ENCODE results near the gene CYP19A1. TPM values are rescaled to one million over a fixed set of nuclear protein-coding genes. Genes with fewer than 3 reads are reported as not detected.
A peak's percentile ranks its signal among the peaks of the same experiment; 100 is the strongest.

CYP19A1 gene
- total RNA-seq, 2 experiments from 2014 or later = not detected

DNA sequence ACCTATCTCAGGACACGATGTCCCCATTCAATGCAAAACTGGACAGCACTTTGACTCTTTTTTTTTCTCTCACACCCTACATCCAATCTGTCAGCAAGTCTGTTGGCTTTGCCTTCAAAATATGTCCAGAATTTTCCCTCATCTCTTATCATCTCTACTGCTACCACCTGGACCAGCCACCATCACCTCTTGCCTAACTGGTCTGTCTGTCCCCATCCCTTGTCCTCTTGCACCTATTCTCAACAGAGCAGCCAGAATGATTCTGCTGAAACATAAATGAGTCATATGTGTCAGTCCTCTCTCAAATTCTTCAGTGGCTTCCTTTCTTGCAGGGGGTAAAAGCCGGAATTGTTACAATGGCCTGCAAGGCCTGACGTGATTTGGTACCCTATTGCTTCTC, 105.8 kb downstream of the CYP19A1 start:
- POLR2A ChIA-PET = no interaction called here
- peaks cover 5% of the 10 kb centered on the region for H3K4me1 Mint-ChIP-seq (ENCODE audit: low read depth)
- no peak overlapping the region for H3K27ac Mint-ChIP-seq
- H3K9me3 Mint-ChIP-seq = no peaks in the 10 kb centered on the region
- peaks cover 5% of the 10 kb centered on the region for H3K27me3 Mint-ChIP-seq
- no peak overlapping the region for H3K4me3 Mint-ChIP-seq
- CTCF ChIA-PET = no interaction called here
- no peaks in the 10 kb centered on the region for H3K36me3 Mint-ChIP-seq
- intact Hi-C loops (cut with micrococcal nuclease) = no loop called here
- no peak for DNase-seq

DNA sequence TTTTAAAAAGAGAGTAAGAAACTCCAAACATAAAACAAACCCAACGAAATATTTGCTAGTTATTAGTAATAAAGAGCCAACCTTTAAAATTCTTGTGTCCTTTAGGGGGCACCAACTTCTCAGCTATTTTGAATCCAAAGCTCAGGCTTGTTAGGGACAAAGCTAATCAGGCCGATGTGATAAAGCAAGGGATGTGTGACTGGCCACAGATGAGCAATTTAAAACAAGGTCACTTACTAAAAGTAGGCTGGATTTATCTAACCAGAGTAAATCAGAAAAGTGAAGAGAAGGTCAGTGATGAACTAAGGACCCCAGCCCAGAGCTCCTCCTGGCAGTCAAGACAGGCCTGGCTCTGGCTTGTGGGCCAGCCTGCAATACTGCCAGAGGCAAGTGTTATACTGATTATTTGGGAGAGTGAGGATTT, 108.5 kb downstream of the CYP19A1 start:
- intact Hi-C loops (cut with micrococcal nuclease) = no loop called here
- ChIA-PET CTCF (interaction anchor here (0.6 to 2.0 kb wide), 2 partner anchors 104 to 172 kb away, joined by 4 to 6 read pairs; no protein-coding TSS in a partner anchor), POLR2A (no interaction called here)
- H3K27ac Mint-ChIP-seq = no peak overlapping the region
- no peaks in the 10 kb centered on the region for H3K36me3 Mint-ChIP-seq
- H3K27me3 Mint-ChIP-seq = peaks cover 2% of the 10 kb centered on the region
- no peaks in the 10 kb centered on the region for H3K9me3 Mint-ChIP-seq
- no peak overlapping the region for H3K4me3 Mint-ChIP-seq
- H3K4me1 Mint-ChIP-seq (ENCODE audit: low read depth) = peaks cover 5% of the 10 kb centered on the region
- no peak for DNase-seq

DNA sequence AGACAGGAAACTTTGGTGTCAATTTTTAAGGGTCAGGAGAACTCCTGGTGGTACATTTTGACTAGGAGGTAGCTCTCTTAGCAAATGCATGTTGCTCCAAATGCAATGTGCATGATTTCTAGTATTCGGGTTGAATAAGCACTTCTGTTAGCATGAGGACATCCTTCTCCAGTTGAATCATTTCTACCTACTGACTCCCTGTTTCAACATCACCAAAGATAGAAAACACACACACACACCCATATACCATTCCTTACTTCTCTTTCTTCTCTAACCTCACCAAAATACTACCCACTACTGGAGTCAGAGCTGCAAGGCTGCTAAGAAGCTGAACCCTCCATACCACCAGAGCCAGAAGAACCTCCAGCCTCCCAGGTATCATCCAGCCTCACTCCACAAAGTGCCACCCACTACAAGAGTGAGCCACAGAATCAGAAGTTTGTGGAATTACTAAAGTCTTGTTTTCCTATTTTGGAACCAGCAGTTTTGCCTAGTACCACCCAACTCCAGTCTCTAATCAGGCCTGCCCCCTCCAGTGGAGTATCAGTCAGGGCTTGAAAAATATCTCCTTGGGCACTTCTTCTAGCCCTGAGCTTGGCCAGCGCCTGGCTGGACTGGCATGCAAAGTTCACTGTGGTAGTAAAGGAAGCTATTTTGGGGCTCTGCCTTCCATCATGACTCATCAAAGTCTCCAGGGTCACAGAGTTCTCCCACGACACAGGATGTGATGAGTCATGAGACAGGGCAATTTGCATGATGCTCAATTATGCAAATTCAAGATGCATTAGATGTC, 110.3 kb downstream of the CYP19A1 start:
- H3K4me3 Mint-ChIP-seq = no peak overlapping the region
- peaks cover 5% of the 10 kb centered on the region for H3K4me1 Mint-ChIP-seq (ENCODE audit: low read depth)
- intact Hi-C loops (cut with micrococcal nuclease) = no loop called here
- H3K36me3 Mint-ChIP-seq = no peaks in the 10 kb centered on the region
- no peak overlapping the region for H3K27ac Mint-ChIP-seq
- H3K27me3 Mint-ChIP-seq = no peaks in the 10 kb centered on the region
- CTCF ChIA-PET = interaction anchor here (0.9 to 3.1 kb wide), 4 partner anchors 35 to 174 kb away, joined by 3 to 9 read pairs (median 4); no protein-coding TSS in a partner anchor
- no peaks in the 10 kb centered on the region for H3K9me3 Mint-ChIP-seq
- POLR2A ChIA-PET = no interaction called here
- peak; percentile 44 for DNase-seq

DNA sequence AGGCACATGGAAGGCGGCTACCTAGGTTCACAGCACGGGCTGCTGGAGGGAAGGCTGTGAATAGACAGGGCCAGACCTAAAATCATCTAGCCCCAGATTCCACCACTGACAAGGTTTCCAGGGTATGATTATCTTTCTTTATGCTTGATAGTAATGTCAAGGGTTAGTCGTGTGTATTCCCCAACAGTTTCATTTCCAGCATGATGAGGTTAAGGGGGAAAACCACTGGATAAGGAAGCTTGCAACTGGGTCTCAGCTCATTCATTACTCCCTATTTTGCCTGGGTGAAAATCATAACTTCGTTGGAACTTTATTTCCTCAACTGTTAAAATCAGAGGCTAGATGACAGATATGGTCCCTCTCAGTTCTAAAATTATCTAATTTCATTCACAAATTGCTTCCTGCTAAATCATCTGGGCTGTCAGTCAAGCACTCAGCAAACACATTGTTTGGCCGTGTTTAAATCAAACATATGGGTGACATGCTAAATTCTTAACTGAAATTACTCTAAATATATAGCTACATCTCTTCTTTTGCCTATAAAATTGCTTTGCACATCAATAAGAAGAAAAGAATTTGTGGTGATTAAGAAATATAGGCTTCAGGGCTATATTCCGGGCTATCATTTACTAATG, 111.7 kb downstream of the CYP19A1 start:
- no peak overlapping the region for H3K27ac Mint-ChIP-seq
- no peak for DNase-seq
- intact Hi-C loops (cut with micrococcal nuclease) = no loop called here
- no peaks in the 10 kb centered on the region for H3K27me3 Mint-ChIP-seq
- POLR2A ChIA-PET = no interaction called here
- no peak overlapping the region for H3K4me3 Mint-ChIP-seq
- peaks cover 5% of the 10 kb centered on the region for H3K4me1 Mint-ChIP-seq (ENCODE audit: low read depth)
- H3K36me3 Mint-ChIP-seq = no peaks in the 10 kb centered on the region
- CTCF ChIA-PET = interaction anchor here (1.3 to 3.1 kb wide), 3 partner anchors 34 to 65 kb away, joined by 3 to 9 read pairs (median 6); no protein-coding TSS in a partner anchor
- H3K9me3 Mint-ChIP-seq = no peaks in the 10 kb centered on the region

DNA sequence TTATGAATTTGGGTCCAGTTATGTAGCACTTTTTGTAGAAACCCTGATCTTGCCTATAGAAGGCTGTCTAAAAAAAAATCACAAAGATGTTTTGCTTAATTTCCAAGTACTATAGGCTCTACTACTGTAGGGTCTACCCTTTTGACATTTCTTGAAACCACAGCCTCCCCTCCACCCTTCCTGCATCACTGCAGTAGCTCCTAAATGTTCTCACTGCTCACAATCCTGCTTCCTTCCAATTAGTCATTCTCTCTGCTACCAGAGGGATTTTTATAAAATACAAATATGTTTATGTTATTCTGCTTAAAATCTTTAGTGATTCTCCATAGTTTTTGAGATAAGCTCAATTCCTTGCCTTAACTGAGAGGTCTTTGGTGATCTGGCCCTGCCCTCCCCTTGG, 114.0 kb downstream of the CYP19A1 start:
- intact Hi-C loops (cut with micrococcal nuclease) = no loop called here
- H3K4me3 Mint-ChIP-seq = no peak overlapping the region
- no peaks in the 10 kb centered on the region for H3K36me3 Mint-ChIP-seq
- peaks cover 5% of the 10 kb centered on the region for H3K4me1 Mint-ChIP-seq (ENCODE audit: low read depth)
- ChIA-PET POLR2A (no interaction called here), CTCF (interaction anchor here (0.7 to 1.3 kb wide), 2 partner anchors 31 to 58 kb away, joined by 3 read pairs; no protein-coding TSS in a partner anchor)
- H3K9me3 Mint-ChIP-seq = no peaks in the 10 kb centered on the region
- H3K27me3 Mint-ChIP-seq = peaks cover 2% of the 10 kb centered on the region
- DNase-seq = no peak
- no peak overlapping the region for H3K27ac Mint-ChIP-seq

DNA sequence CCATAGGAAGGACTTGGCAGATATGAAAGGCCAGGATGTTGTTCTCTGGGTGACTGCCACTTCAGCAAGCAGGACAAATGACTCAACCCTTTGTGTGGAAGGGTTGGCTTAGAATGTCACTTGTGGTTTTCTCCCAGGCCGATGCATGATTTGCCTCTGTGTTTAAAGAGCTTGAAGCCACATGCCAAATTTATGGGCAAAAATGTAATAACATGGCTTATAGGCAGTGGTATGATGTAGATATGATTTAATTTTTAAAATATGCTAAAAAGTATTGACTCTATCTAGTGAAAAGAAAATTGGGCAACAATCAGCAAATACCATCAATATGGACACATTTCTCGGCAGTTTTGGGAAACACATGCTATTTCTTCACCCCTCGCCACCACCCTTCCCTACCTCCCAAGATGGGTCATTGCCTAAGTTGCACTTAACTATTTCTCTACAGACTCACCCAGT, 114.6 kb downstream of the CYP19A1 start:
- H3K9me3 Mint-ChIP-seq = no peaks in the 10 kb centered on the region
- no peak for DNase-seq
- no peak overlapping the region for H3K27ac Mint-ChIP-seq
- no peak overlapping the region for H3K4me3 Mint-ChIP-seq
- ChIA-PET POLR2A (no interaction called here), CTCF (no interaction called here)
- intact Hi-C loops (cut with micrococcal nuclease) = no loop called here
- peaks cover 2% of the 10 kb centered on the region for H3K27me3 Mint-ChIP-seq
- H3K36me3 Mint-ChIP-seq = no peaks in the 10 kb centered on the region
- H3K4me1 Mint-ChIP-seq (ENCODE audit: low read depth) = peaks cover 5% of the 10 kb centered on the region

DNA sequence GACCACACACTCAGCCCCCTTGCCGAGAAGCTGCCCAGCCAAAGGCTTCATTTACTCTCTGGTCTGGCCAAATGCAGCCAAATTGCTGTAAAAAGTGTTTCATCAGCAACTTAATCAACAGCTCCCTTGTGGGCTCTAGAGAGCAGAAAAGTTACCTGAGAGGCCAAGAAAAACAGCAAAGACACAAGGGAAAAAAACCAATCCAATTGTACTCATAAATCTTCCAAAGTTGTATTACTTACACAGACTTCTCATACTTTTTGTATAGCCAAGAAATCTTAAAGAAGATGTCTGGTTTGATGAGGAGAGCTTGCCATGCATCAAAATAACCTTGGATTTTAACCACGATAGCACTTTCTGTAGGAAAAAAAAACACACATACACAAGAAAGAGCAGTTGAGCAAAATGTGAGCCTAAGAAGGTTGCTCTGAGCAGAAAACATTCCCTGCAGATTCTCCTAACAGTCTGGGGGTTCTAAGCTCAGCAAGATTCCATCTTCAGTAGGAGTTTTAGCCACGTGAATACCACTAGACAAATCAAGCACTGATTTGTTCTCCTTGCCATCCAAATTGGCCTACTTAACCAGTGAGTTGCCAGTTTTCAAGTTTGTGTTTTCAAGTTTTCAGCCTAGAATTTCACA, 120.0 kb downstream of the CYP19A1 start:
- POLR2A ChIA-PET = no interaction called here
- H3K27me3 Mint-ChIP-seq = peaks cover 10% of the 10 kb centered on the region
- intact Hi-C loops (cut with micrococcal nuclease) = no loop called here

DNA sequence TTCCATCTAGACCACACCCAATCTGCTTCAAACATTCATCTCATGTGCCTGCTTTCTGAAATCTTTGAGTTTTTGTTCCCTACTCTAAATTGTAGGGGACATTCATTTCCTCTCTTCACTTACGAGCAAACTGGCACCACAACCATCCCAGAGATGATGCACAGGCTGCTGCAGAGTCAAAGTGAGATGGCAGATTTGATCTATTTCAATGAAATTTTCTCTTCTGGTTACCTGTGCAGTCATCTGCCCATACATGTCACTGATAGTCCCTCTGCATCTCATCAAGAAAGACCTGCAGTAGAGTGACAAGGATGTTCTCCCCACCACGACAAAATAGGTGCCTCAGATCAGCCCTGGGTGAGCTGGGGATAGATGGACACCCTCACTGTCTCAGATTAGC, 125.5 kb downstream of the CYP19A1 start:
- ChIA-PET POLR2A (no interaction called here), CTCF (no interaction called here)
- Mint-ChIP-seq H3K36me3 (no peaks in the 10 kb centered on the region), H3K27me3 (peaks cover 8% of the 10 kb centered on the region), H3K27ac (no peak overlapping the region), H3K9me3 (no peaks in the 10 kb centered on the region), H3K4me3 (no peak overlapping the region), H3K4me1 (ENCODE audit: low read depth) (no peaks in the 10 kb centered on the region)
- no peak for DNase-seq
- intact Hi-C loops (cut with micrococcal nuclease) = no loop called here

More for the DNA sequence above, 120.0 kb downstream of the CYP19A1 start:
- Mint-ChIP-seq H3K27ac (no peak overlapping the region), H3K4me3 (no peak overlapping the region), H3K36me3 (no peaks in the 10 kb centered on the region), H3K4me1 (ENCODE audit: low read depth) (no peaks in the 10 kb centered on the region), H3K9me3 (no peaks in the 10 kb centered on the region)
- CTCF ChIA-PET = interaction anchor here (2.0 kb wide), 1 partner anchor 26 kb away, joined by 5 read pairs; no protein-coding TSS in a partner anchor
- no peak for DNase-seq

DNA sequence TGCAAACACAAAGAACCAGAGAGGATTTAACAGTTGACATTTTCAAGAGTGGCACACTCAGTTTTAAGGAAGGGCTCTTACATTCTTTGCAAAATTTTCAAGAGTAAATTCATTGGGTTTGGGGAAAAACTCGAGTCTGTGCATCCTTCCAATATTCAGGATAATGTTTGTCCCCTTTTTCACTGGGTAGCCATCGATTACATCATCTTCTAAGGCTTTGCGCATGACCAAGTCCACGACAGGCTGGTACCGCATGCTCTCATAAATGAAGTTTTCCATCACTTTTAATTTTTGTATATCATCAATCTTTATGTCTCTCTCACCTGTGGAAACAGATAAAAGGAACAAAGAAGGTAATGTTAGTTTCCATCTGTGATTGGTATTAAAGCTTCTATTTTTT, 126.2 kb downstream of the CYP19A1 start:
- Mint-ChIP-seq H3K9me3 (no peaks in the 10 kb centered on the region), H3K4me1 (ENCODE audit: low read depth) (no peaks in the 10 kb centered on the region), H3K27ac (no peak overlapping the region), H3K27me3 (peaks cover 8% of the 10 kb centered on the region), H3K36me3 (no peaks in the 10 kb centered on the region), H3K4me3 (no peak overlapping the region)
- ChIA-PET POLR2A (no interaction called here), CTCF (no interaction called here)
- intact Hi-C loops (cut with micrococcal nuclease) = no loop called here
- no peak for DNase-seq

DNA sequence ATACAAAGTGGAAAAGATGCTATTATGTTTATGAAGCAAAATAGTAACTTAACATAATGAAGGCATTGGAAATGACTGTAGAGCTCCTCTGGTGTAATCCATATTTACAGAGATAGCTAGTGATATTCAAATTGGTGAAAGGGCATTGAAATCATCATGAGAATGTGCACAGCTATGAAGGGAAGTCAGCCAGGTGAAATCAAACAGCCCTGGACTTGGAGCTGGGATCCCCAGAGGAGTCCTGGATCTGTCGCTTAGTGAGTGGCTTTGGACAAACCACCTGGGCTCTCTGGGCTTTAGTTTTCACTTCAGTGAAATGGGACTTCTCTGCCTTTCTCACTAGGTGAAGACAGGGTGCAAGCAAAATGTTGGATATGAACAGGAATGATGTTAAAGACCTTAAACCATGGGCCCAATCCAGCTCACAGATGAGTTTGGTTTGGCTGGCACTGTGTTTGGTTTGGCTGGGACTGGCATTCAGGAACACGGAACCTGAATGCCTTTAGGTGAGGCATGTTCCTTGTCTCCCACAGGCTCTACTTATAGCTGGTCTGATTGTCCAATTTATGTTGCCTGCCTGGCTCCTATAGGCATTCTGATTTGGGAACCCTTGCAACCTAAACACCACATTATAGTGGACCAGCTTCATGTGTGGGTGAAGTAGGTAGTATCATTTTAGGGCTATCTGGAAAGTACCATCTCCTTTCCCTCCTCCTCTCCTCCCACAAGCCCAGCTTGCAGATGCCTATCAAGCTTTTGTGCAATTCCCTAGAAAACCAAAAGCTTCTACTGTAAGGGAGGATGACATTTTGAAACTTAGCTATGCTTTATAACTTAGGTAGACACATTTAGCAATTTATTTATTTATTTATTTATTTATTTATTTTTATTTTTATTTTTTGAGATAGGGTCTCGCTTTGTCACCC, 133.1 kb downstream of the CYP19A1 start:
- ChIA-PET CTCF (interaction anchor here (1.0 to 4.1 kb wide), 3 partner anchors 13 to 43 kb away, joined by 3 to 16 read pairs (median 4); no protein-coding TSS in a partner anchor), POLR2A (no interaction called here)
- Mint-ChIP-seq H3K9me3 (no peaks in the 10 kb centered on the region), H3K4me3 (no peak overlapping the region), H3K36me3 (no peaks in the 10 kb centered on the region), H3K27me3 (peaks cover 4% of the 10 kb centered on the region), H3K27ac (no peak overlapping the region), H3K4me1 (ENCODE audit: low read depth) (no peaks in the 10 kb centered on the region)
- DNase-seq = no peak
- intact Hi-C loops (cut with micrococcal nuclease) = no loop called here

DNA sequence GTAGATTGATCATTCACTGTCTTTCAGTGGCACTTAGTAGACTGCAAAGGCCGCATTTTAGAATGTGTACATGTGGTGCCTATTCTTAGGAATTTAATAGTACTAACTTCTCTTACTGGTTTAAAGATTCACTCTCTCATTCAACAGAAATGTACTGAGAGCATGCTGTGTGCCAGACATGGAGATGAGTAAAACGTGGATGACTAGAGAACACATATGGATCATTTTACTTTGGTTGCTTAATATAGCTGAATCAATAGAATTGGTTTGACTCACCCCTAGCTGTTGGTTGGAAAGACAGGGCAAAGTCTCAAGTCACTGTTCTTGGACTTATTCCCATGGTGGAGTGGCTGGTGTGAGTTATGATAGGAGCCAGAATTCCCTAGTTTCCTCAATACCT, 134.6 kb downstream of the CYP19A1 start:
- H3K27me3 Mint-ChIP-seq = peaks cover 6% of the 10 kb centered on the region
- H3K4me1 Mint-ChIP-seq (ENCODE audit: low read depth) = no peaks in the 10 kb centered on the region
- intact Hi-C loops (cut with micrococcal nuclease) = no loop called here
- CTCF ChIA-PET = interaction anchor here (4.1 kb wide), 1 partner anchor 11 kb away, joined by 16 read pairs; no protein-coding TSS in a partner anchor
- no peak for DNase-seq
- no peak overlapping the region for H3K27ac Mint-ChIP-seq
- H3K36me3 Mint-ChIP-seq = no peaks in the 10 kb centered on the region
- H3K9me3 Mint-ChIP-seq = no peaks in the 10 kb centered on the region
- no peak overlapping the region for H3K4me3 Mint-ChIP-seq
- POLR2A ChIA-PET = no interaction called here
